Thymus (tissue), 11 donors: Measurements from ENCODE around the gene RELA. TPM values are rescaled to one million over a fixed set of nuclear protein-coding genes. Genes with fewer than 3 reads are reported as not detected.

Experiments
- DNase-seq, 9 donors: peaks; one replicate each; pipeline ENCODE4 v3.0.0-alpha.2; 2013; ENCODE audit warnings: low spot score in 9 of 9, low read depth in 6 of 9, missing footprints in 1 of 9
- H3K27ac ChIP-seq, 2 donors: one replicate each; pipeline ENCODE4 v1.5.1; 2013; ENCODE audit warnings: control low read depth in 1 of 2, low read depth in 1 of 2, low read length in 1 of 2, mild to moderate bottlenecking in 1 of 2, moderate library complexity in 1 of 2
- H3K27me3 ChIP-seq, 2 donors: one replicate each; pipeline ENCODE4 v1.5.1; 2013; ENCODE audit warnings: low read length in 1 of 2; ENCODE audit not compliant: control insufficient read depth in 2 of 2, insufficient read depth in 1 of 2
- H3K36me3 ChIP-seq, 2 donors: one replicate each; pipeline ENCODE4 v1.5.1; 2013; ENCODE audit warnings: low read length in 1 of 2, mild to moderate bottlenecking in 1 of 2, moderate library complexity in 1 of 2; ENCODE audit not compliant: control insufficient read depth in 2 of 2, insufficient read depth in 2 of 2
- H3K4me1 ChIP-seq, 2 donors: one replicate each; pipeline ENCODE4 v1.5.1; 2013; ENCODE audit warnings: low read length in 2 of 2; ENCODE audit not compliant: control insufficient read depth in 2 of 2, insufficient read depth in 2 of 2
- H3K4me3 ChIP-seq, 2 donors: one replicate each; pipeline ENCODE4 v1.5.1; 2013; ENCODE audit warnings: low read length in 2 of 2, control low read depth in 1 of 2, mild to moderate bottlenecking in 1 of 2
- H3K9me3 ChIP-seq, 2 donors: one replicate each; pipeline ENCODE4 v1.5.1; 2013; ENCODE audit warnings: low read length in 1 of 2, mild to moderate bottlenecking in 1 of 2; ENCODE audit not compliant: control insufficient read depth in 2 of 2, insufficient read depth in 1 of 2
- WGBS: extraction: QIAGEN DNeasy Blood & Tissue Kit; methylation state at CpG from one replicate; pipeline ENCODE4 v1.1.7; 2013; 5-methylcytosine and 5-hydroxymethylcytosine counted together
- polyA plus RNA-seq: library from polyadenylated mRNA; stranded (reverse); fragments of 200-250 nt; gene quantifications from one replicate; pipeline ENCODE4 v1.2.3, GENCODE V29; 2013
- total RNA-seq: library from RNA; stranded (reverse); fragments of 120-200 nt; gene quantifications from one replicate; pipeline ENCODE4 v1.2.4, GENCODE V29; 2013
- donor health status: healthy.

Gene RELA
- total and polyA plus RNA-seq, 2 donors, result 17.1 to 41.9 TPM

- Histone ChIP-seq H3K36me3 (peaks cover 61 to 66% of the 10 kb centered on the region in 2 donors), H3K27ac (no peak overlapping the region), H3K27me3 (no peaks in the 10 kb centered on the region), H3K9me3 (no peaks in the 10 kb centered on the region), H3K4me3 (no peak overlapping the region), H3K4me1 (peaks cover 9 to 22% of the 10 kb centered on the region in 2 donors)
- 97% methylated on average over 9 of the region's 9 CpGs for WGBS
- DNase-seq, result no peak
Observed at GRCh38 chr11:65660038-65660437, 2.7 kb downstream of the RELA start.

- peaks cover 75 to 77% of the 10 kb centered on the region in 2 donors for H3K36me3 ChIP-seq
- 98% methylated on average over 21 of the region's 21 CpGs for WGBS
- no peak for DNase-seq
- no peak overlapping the region for H3K4me3 ChIP-seq
- H3K4me1 ChIP-seq, result peaks cover 13 to 22% of the 10 kb centered on the region in 2 donors
- no peaks in the 10 kb centered on the region for H3K27me3 ChIP-seq
- no peak overlapping the region for H3K27ac ChIP-seq
- H3K9me3 ChIP-seq, result no peaks in the 10 kb centered on the region
Observed at GRCh38 chr11:65658174-65659021, 4.3 kb downstream of the RELA start.

- 96% methylated on average over 7 of the region's 7 CpGs for WGBS
- H3K36me3 ChIP-seq, result peaks cover 75 to 80% of the 10 kb centered on the region in 2 donors
- DNase-seq, result no peak
- peaks cover 17 to 30% of the 10 kb centered on the region in 2 donors for H3K4me1 ChIP-seq
- H3K27ac ChIP-seq, result no peak overlapping the region
- H3K4me3 ChIP-seq, result no peak overlapping the region
- no peaks in the 10 kb centered on the region for H3K27me3 ChIP-seq
- H3K9me3 ChIP-seq, result peaks cover 0 to 5% of the 10 kb centered on the region in 2 donors
Observed at GRCh38 chr11:65657426-65657825, 5.3 kb downstream of the RELA start.

GRCh38 chr11:65655570-65656332, 7.0 kb downstream of the RELA start:
- peaks cover 0 to 5% of the 10 kb centered on the region in 2 donors for H3K9me3 ChIP-seq
- no peak overlapping the region for H3K27ac ChIP-seq
- no peak for DNase-seq
- WGBS, result 96% methylated on average over 16 of the region's 16 CpGs
- H3K27me3 ChIP-seq, result no peaks in the 10 kb centered on the region
- peaks cover 9 to 27% of the 10 kb centered on the region in 2 donors for H3K4me1 ChIP-seq
- H3K36me3 ChIP-seq, result peaks cover 68 to 84% of the 10 kb centered on the region in 2 donors
- H3K4me3 ChIP-seq, result no peak overlapping the region

- peaks cover 0 to 5% of the 10 kb centered on the region in 2 donors for H3K9me3 ChIP-seq
- H3K4me1 ChIP-seq, result peaks cover 9 to 35% of the 10 kb centered on the region in 2 donors
- H3K4me3 ChIP-seq, result no peak overlapping the region
- no peaks in the 10 kb centered on the region for H3K27me3 ChIP-seq
- H3K36me3 ChIP-seq, result peaks cover 69 to 86% of the 10 kb centered on the region in 2 donors
- no peak for DNase-seq
- WGBS, result 98% methylated on average over 14 of the region's 14 CpGs
- no peak overlapping the region for H3K27ac ChIP-seq
Observed at GRCh38 chr11:65654375-65655349, 8.1 kb downstream of the RELA start.

GRCh38 chr11:65653229-65654225, 9.2 kb downstream of the RELA start:
- Histone ChIP-seq H3K4me3 (peak overlapping the region; percentile 58 to 68), H3K27me3 (no peaks in the 10 kb centered on the region), H3K27ac (peak overlapping the region; percentile 94 to 95), H3K9me3 (peaks cover 0 to 5% of the 10 kb centered on the region in 2 donors), H3K36me3 (peaks cover 67 to 85% of the 10 kb centered on the region in 2 donors), H3K4me1 (peaks cover 9 to 35% of the 10 kb centered on the region in 2 donors)
- 59% methylated on average over 12 of the region's 12 CpGs for WGBS
- no peak for DNase-seq

GRCh38 chr11:65652511-65653228, 10.0 kb downstream of the RELA start:
- H3K36me3 ChIP-seq, result peaks cover 61 to 83% of the 10 kb centered on the region in 2 donors

More at GRCh38 chr11:65652511-65653228, 10.0 kb downstream of the RELA start:
- under 1% methylated on average over 68 of the region's 68 CpGs for WGBS
- Histone ChIP-seq H3K4me1 (peaks cover 9 to 35% of the 10 kb centered on the region in 2 donors), H3K4me3 (peak overlapping the region; percentile 58 to 68), H3K27me3 (no peaks in the 10 kb centered on the region), H3K27ac (peak overlapping the region; percentile 94 to 95), H3K9me3 (peaks cover 0 to 5% of the 10 kb centered on the region in 2 donors)
- DNase-seq, result peak; percentile 80 to 95 (median 86)
